Ramos (cell line): ENCODE measurements around the gene CCDC180.
"Not testable (repeated sequence)": the region's sequence is repeated elsewhere in the genome, so short reads cannot be mapped to it uniquely, and the experiment has no call there.

Experiments
- in situ Hi-C: fragments of 300-500 bp; cut with MboI; formaldehyde crosslinking; loops from one replicate; pipeline ENCODE4 v1.14.3; 2022; ENCODE audit warnings: low sequenced_read_pairs; ENCODE audit not compliant: unreplicated experiment

Gene CCDC180

DNA sequence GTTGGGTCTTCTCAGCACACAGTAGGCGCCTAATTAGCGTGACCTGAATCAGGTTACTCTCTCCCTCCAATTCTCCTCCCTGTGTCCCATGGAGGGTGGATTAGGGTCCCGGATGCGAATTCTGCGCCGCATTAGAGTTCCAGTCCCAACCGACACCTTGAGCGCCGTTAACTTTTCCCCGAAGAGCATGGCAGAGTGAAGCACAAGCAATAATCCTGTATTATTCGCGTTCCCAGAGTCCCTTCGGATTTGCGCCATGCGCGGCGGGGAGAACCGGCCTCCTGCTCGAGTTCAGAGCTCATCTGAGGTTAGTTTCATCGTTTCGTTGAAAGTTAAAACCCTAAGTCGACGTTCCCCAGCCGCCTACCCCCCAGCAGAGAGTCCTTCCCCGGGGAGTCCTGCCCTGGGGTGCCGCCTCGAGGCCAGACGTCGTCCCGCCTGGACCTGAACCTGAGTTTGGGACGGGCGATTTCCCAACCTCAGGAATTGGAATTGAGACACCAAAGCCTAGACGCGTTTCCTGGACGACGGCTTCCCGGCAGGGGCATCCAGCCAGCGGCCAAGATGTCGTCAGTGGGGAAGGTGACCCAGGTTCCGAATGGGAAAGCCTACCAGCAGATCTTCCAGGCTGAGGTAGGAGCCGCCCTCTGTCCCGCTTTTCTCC, at the start of gene CCDC180:
TSS of gene CCDC180 (plus strand) at position 160 of the 664 bp plus-strand sequence. CDS start at position 565, 405 bp downstream.
- in situ Hi-C loops: no loop called here

GRCh38 chr9:97259834-97260514, 47.5 kb upstream of the CCDC180 start:
- in situ Hi-C loops: not testable (repeated sequence)

DNA sequence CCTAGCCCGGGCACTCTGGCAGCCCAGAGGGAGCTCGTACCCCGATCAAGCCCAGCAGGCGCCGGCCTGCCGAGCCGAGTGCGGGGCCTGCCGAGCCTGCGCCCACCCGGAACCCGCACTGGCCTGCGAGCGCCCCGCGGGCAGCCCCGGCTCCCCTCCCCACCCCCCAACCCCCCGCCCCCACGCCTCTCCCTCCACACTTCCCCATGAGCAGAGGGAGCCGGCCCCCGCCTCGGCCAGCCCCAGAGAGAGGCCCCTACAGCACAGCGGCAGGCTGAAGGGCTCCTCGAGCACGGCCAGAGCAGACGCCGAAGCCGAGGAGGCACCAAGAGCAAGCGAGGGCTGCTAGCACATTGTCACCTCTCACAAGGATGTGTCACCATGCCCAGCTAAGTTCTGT, 36.2 kb upstream of the CCDC180 start:
- in situ Hi-C loops: no loop called here

DNA sequence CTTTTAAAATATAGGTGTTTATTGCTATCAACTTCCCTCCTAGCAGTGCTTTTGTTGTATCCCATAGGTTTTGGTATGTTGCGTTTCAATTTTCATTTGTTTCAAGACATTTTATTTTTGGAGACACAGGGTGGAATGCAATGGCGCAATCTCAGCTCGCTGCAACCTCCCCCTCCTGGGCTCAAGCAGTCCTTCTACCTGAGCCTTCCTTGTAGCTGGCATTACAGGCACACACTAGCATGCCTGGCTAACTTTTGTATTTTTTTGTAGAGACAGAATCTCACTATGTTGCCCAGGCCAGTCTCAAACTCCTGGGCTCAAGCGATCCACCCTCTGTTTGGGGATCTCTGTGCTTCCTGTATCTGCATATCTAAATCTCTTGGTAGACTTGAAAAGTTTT, 35.4 kb upstream of the CCDC180 start:
- in situ Hi-C loops: no loop called here

DNA sequence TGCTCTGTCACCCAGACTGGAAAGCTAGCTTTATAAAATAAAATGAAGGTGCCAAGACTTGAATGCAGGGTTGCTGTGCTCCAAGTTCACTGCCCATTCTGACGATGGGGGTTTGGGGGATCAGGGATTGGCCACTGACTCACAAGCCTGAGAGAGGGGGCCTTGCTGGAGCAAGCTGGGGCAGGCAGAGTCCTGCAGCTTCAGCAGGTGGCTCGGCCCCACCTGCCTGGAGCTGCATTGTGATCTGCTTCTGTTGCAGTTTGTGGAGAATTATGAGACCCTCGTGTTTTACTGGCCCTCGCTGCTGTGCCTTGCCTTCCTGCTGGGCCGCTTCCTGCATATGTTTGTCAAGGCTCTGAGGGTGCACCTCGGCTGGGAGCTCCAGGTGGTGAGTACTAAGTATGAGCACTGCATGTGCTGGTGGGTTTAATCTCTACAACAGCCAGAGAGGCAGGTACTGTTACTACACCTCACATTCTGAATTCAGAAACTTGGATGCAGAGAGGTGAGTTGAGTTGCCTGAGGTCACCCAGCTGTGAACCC, 31.1 kb upstream of the CCDC180 start:
- in situ Hi-C loops: no loop called here

GRCh38 chr9:97277953-97278352, 29.5 kb upstream of the CCDC180 start:
- in situ Hi-C loops: no loop called here

DNA sequence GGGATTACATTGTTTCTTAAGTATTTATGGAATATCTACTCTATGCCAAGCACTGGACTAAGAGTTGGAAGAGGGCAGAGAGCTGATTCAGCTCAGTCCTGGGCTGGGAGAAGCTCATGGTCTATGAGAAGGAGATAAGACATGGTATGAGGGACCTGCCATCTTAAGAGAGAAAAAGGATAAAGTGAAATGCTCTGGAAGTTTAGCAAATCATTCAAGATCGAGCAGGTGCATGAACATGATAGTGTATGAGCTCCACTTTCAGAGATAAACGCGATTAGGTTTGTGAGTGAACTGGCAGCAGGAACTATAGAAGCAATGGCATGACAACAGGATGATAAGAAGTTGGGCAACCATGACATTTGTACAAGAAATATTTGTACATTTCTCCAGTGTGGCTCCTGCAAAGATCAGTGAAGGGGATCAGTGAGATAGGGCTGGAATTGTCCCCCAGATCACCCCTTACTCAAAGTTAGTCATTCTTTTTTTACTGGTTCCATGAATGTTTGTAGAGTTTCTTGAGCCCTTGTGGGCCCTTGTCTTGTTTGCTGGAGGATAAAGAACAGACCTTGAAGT, 26.6 kb upstream of the CCDC180 start:
- in situ Hi-C loops: no loop called here

DNA sequence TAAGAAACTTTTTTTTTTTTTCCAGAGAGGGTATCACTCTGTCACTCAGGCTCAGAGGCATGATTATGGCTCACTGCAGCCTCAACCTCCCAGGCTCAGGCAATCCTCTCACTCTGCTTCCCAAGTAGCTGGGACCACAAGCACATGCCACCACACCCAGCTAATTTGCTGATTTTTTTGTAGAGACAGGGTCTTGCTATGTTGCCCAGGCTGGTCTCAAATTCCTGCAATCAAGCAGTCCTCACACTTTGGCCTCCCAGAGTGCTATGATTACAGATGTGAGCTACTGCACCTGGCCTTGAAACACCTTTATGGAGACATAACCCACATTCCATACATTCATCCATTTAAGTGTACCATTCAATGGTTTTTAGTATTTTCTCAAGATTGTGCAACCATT, 23.7 kb upstream of the CCDC180 start:
- in situ Hi-C loops: no loop called here

DNA sequence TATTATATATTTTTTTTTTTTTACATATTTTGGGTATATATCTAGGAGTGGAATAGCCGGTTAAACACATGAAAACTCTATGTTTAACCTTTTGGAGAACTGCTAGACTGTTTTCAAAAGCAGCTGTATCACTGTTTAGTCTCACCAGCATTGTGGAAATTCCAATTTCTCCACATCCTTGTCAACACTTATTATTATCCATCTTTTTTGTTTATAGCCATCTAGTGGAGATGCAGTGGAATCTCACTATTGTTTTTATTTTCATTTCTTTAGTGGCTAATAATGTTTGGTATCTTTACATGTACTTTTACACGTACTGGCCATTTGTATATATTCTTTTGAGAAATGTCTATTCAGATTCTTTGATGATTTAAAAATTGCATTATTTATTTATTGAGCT, 22.7 kb upstream of the CCDC180 start:
- in situ Hi-C loops: no loop called here

DNA sequence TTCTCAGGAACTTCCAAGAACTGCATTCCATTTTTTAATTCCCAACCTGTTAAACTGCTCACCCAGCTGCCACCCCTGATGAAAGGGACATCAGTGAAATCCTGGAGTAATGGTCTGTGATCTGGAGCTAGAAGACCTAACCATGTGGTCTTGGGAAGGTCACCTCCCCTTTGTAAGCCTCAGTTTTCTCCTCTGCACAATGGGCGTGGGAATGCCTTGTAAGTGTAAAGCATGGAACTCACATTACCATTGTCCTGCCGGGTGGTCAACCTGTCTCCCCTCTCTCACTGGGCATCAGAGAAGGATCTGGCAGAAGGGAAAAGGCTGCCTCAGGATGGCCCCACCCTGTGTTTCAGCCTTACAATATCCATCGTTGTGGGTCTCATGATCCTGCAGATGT, 15.3 kb upstream of the CCDC180 start:
- in situ Hi-C loops: no loop called here

DNA sequence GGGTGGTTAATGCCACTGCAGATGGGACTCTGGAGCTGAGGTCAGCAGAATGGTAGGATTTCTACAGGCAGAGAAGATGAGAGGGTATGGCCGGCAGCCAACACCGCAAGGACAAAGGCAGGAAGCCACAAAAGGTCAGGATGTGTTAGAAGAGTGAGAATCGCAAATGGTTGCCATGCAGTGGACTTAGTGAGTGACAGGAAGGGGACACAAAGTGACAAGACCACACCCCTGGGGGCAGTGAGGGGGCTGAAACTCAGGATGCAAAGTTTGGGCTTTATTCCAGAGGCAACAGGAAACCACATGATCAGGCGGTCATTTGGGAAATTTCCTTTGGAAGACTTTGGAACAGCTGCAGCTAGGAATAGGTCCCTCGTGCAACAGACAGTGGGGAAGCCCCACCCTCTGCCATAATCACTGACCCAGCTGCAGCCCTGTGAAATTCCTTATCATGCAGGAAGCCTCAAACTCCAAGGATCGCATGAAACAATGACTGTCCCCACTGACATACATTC, 14.2 kb upstream of the CCDC180 start:
- in situ Hi-C loops: no loop called here

DNA sequence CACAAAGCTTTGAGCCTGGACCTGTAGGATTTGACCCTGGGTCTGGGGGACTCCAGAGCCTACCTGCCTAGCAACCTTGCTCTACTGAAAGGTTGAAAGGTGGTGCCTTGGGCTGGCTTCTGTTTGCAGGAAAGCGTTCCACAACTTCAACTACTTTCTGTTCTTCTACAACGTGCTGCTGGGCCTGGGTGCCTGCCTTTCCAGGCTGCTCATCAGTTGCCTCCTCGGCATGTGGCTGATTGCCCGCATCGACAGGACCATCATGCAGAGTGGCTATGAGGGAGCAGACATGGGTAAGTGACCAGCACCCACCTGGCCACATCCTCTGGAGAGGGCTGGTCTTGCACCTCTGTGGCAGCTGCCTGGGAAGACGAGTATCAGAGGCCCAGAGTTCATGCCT, 13.6 kb upstream of the CCDC180 start:
- in situ Hi-C loops: no loop called here

DNA sequence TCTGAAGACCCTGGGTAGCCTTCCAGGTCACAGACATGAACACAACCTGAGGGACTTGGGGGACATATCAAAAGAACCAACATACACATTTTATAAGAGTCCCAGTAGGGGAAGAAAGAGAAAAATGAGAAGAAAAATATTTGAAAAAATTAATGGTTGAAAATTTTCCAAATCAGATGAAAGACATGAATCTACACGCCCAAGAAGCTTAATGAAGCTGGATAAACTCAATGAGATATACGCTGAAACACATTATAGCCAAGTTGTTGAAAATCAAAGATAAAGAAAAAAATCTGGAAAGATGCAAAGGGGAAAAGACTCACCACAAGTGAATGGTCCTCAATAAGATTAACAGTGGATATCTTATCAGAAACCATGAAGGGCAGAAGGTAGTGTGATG, 9.6 kb upstream of the CCDC180 start:
- in situ Hi-C loops: no loop called here

GRCh38 chr9:97299809-97300414, 7.5 kb upstream of the CCDC180 start:
- in situ Hi-C loops: no loop called here

GRCh38 chr9:97300586-97300985, 6.9 kb upstream of the CCDC180 start:
- in situ Hi-C loops: no loop called here

DNA sequence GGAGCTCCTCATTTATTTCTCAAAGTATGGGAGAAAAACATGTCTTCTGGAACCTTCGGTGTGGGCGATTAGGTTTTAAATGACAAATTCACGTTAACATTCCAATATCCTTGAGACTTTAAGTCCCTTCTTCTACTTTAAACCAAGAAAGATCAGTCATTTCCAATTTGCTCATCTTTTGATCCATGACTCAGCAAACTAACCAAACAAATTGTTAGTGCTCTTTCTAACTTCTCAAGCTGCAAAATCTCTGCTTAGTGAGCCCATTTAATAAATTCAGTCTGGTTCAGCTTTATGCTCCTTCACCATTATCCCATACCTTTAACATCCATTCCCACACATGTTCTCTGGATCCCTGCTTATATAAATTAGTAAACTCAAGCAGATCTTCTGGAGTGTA, 5.5 kb upstream of the CCDC180 start:
- in situ Hi-C loops: no loop called here

- in situ Hi-C loops: no loop called here
Observed at GRCh38 chr9:97304586-97304985, 2.9 kb upstream of the CCDC180 start.

GRCh38 chr9:97305501-97306298, 1.8 kb upstream of the CCDC180 start:
- in situ Hi-C loops: no loop called here

DNA sequence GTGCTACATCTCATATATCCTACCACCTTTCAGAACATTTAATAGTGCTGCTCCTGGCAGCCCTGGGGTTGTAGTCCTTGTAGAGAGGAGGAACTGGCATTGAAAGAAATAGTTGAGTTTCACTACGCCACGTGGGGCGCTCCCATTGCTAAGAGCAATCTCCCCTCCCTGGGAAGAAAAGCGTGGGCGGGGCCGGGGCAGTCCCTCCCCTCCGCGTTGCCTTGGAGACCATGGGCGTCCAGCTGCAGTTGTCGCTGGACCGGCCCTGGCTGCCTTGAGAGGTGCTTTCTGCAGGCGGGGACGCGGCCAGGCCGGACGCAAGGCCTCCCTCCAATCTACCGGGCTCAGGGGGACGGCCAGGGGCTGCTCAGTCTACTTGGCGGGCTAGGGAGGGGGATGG, 368 bp upstream of the CCDC180 start:
- in situ Hi-C loops: no loop called here

DNA sequence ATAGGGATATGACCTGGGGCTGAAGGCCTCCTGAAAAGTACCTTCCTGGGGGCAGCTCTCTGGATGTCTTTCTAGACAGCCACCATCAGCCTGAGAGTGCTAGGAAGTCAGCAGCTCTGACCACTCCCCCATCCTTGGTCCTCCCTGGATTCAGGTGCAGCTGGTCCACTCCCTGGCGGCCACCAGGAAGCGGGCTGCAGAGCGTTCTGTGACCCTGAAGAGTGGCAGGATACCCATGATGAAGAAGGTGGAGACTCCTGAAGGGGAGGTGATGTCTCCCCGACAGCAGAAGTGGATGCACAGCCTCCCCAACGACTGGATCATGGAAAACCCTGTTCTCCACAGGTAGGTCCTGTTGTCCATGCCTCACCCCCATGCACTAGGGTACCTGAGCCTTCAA, 1.8 kb downstream of the CCDC180 start:
- in situ Hi-C loops: no loop called here
